Stimulated activated memory B cell treated with anti-CD40 and anti-IgM and Interleukin-4, amounts not matched to agents 10 μg/mL and 1 μg/mL and 100 μg/mL, for 72 hours (primary cell): ENCODE measurements around the gene NOP14.

ENCODE experiments used
- ATAC-seq: fragments of 150-1000 bp; cut with Tn5 transposase; 2 replicates; pipeline ENCODE4 v1.10.0; 2021
- H3K27ac Mint-ChIP-seq: one replicate; pipeline ENCODE4 v1.8.0; 2022; ENCODE audit warnings: mild to moderate bottlenecking, mixed read lengths
- H3K27me3 Mint-ChIP-seq: one replicate; pipeline ENCODE4 v1.8.0; 2022; ENCODE audit warnings: mixed read lengths
- H3K36me3 Mint-ChIP-seq: one replicate; pipeline ENCODE4 v1.8.0; 2022; ENCODE audit warnings: mixed read lengths
- H3K4me1 Mint-ChIP-seq: one replicate; pipeline ENCODE4 v1.8.0; 2022; ENCODE audit warnings: mixed read lengths
- H3K4me3 Mint-ChIP-seq: one replicate; pipeline ENCODE4 v1.8.0; 2022; ENCODE audit warnings: mild to moderate bottlenecking, moderate library complexity, mixed read lengths
- H3K9me3 Mint-ChIP-seq: one replicate; pipeline ENCODE4 v1.8.0; 2022; ENCODE audit warnings: mixed read lengths

The NOP14 gene

DNA sequence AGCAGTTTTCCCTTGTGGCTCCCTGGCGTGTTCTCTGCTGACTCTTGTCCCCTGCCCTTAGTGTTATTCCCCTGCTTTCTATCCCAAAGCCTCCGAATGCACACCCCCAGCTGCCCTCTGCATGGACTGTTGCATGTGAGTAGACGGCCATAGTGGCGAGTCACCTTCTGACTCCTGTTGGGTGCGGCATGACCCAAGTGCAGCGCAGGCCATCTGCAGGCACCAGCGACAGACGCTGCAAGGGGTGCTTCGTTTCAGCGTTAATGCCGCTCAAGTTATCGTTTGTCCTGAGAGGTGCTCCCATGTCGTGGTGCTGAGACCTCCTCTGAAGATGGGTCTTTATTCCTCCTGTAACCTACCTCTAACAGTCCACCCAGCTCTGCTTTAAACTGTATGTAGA is 57.7 kb downstream of the NOP14 start:
- Mint-ChIP-seq H3K9me3 (no peaks in the 10 kb centered on the region), H3K27ac (no peak overlapping the region), H3K4me3 (no peak overlapping the region), H3K4me1 (peaks cover 13% of the 10 kb centered on the region), H3K36me3 (peaks cover 68% of the 10 kb centered on the region), H3K27me3 (no peaks in the 10 kb centered on the region)
- no peak for ATAC-seq

GRCh38 chr4:2902126-2902525 is 61.1 kb downstream of the NOP14 start:
- Mint-ChIP-seq H3K4me3 (no peak overlapping the region), H3K27me3 (no peaks in the 10 kb centered on the region), H3K27ac (peak overlapping the region; percentile 19), H3K9me3 (no peaks in the 10 kb centered on the region), H3K4me1 (peaks cover 13% of the 10 kb centered on the region), H3K36me3 (peaks cover 81% of the 10 kb centered on the region)
- no peak for ATAC-seq

- Mint-ChIP-seq H3K27me3 (no peaks in the 10 kb centered on the region), H3K27ac (peak overlapping the region; percentile 16), H3K36me3 (peaks cover 79% of the 10 kb centered on the region), H3K4me3 (no peak overlapping the region), H3K9me3 (no peaks in the 10 kb centered on the region), H3K4me1 (peaks cover 10% of the 10 kb centered on the region)
- ATAC-seq = no peak
Measured at GRCh38 chr4:2901186-2901585, 62.0 kb downstream of the NOP14 start.

DNA sequence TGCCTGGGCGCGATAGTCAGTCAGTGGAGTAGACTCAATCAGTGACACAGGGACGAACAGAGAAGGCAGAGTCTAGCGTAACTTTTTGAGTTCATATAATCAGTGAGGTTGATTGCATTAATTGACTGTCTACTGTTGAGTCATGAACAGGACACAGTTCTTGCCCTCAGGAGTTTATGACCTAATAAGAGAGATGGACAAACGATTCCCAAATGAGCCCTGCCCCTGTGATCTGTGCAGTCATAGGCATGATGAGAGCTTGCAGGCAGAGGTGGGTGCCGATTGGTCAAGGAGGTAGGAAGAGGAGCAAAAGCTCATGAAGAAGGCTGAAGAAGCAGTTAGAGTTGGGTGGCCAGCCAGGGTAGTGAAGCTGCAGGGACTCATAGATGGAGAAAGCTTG is 62.5 kb downstream of the NOP14 start:
- H3K27ac Mint-ChIP-seq = peak overlapping the region; percentile 16
- no peaks in the 10 kb centered on the region for H3K9me3 Mint-ChIP-seq
- no peaks in the 10 kb centered on the region for H3K27me3 Mint-ChIP-seq
- H3K4me1 Mint-ChIP-seq = peaks cover 5% of the 10 kb centered on the region
- peaks cover 79% of the 10 kb centered on the region for H3K36me3 Mint-ChIP-seq
- no peak for ATAC-seq
- no peak overlapping the region for H3K4me3 Mint-ChIP-seq

GRCh38 chr4:2898001-2898400 is 65.2 kb downstream of the NOP14 start:
- Mint-ChIP-seq H3K27ac (no peak overlapping the region), H3K9me3 (no peaks in the 10 kb centered on the region), H3K4me1 (no peaks in the 10 kb centered on the region), H3K4me3 (no peak overlapping the region), H3K36me3 (peaks cover 64% of the 10 kb centered on the region), H3K27me3 (no peaks in the 10 kb centered on the region)
- no peak for ATAC-seq

DNA sequence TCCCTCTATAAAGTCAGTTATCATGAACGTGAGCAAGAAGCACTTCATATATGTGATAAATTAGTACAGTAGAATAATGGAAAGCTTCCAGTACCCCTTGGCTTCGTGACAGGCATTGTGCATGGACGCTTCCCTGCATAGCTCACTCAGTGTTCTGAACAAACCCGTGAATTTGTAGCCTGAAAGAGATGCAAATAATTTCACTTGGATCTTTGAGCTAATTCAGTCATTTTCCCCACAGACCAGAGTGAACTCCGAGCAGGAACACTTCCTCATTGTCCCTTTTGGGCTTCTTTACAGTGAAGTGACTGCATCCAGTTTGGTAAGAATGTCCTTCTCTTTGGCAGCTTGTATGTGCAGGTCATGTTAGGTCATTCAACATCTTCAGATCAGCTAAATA is 69.4 kb downstream of the NOP14 start:
- H3K9me3 Mint-ChIP-seq = no peaks in the 10 kb centered on the region
- peaks cover 37% of the 10 kb centered on the region for H3K36me3 Mint-ChIP-seq
- ATAC-seq = no peak
- H3K27me3 Mint-ChIP-seq = no peaks in the 10 kb centered on the region
- H3K4me1 Mint-ChIP-seq = peaks cover 6% of the 10 kb centered on the region
- H3K27ac Mint-ChIP-seq = no peak overlapping the region
- H3K4me3 Mint-ChIP-seq = no peak overlapping the region

GRCh38 chr4:2891294-2891693 is 71.9 kb downstream of the NOP14 start:
- no peaks in the 10 kb centered on the region for H3K9me3 Mint-ChIP-seq
- H3K27me3 Mint-ChIP-seq = no peaks in the 10 kb centered on the region
- no peak overlapping the region for H3K4me3 Mint-ChIP-seq
- no peak for ATAC-seq
- peak overlapping the region; percentile 61 for H3K27ac Mint-ChIP-seq
- H3K36me3 Mint-ChIP-seq = peaks cover 41% of the 10 kb centered on the region
- H3K4me1 Mint-ChIP-seq = peaks cover 6% of the 10 kb centered on the region

DNA sequence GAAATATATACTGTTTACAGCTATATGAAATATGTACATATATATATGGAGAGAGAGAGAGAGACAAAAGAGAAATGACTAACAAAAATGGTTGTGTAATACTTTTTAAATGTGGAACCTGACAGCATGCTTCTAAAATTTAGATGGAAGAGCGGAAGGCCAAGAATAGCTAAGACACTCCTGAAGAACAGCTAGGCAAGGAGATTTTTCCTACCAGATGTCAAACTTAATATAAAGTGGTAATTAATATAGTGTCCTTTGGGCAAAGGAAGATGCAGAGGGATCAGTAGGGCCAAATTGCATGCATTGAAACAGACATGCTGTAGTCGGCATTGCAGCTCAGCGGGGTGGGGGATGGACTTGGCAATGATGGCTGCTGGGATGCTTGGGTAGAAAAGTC is 74.3 kb downstream of the NOP14 start:
- Mint-ChIP-seq H3K4me3 (no peak overlapping the region), H3K36me3 (peaks cover 44% of the 10 kb centered on the region), H3K27me3 (no peaks in the 10 kb centered on the region), H3K4me1 (peaks cover 12% of the 10 kb centered on the region), H3K9me3 (no peaks in the 10 kb centered on the region), H3K27ac (no peak overlapping the region)
- ATAC-seq = no peak
